Measurements from ENCODE around the gene ETFRF1. TPM values are rescaled to one million over a fixed set of nuclear protein-coding genes. Genes with fewer than 3 reads are reported as not detected.

Gene ETFRF1
- total RNA-seq, 2 donors from 2014 or later, result 6.6 to 10.7 TPM

DNA sequence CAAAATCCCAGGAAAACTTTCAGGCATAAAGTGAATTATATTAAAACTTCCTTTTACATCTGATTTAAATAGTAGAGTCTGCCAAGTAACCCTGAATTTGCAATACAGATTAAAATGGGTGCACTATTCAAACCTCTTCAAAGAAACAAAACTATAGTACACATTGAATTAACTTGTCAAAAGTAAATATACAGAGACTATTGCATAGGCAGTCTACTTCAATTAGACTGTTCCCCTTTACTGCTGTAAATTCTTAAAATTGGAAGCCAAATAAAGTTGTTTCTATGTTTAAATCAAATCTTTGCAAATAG lies 48.6 kb downstream of the ETFRF1 start:
- peaks cover 18 to 32% of the 10 kb centered on the region in 2 donors for H3K4me1 Mint-ChIP-seq (ENCODE audit: low read depth in 2 of 2)
- no peak overlapping the region for H3K4me3 Mint-ChIP-seq
- H3K9me3 Mint-ChIP-seq, result no peaks in the 10 kb centered on the region
- ATAC-seq, result no peak
- H3K27me3 Mint-ChIP-seq, result no peaks in the 10 kb centered on the region
- H3K36me3 Mint-ChIP-seq, result peaks cover 10% of the 10 kb centered on the region
- DNase-seq (ENCODE audit: low spot score), result no peak
- H3K27ac Mint-ChIP-seq, result no peak overlapping the region

DNA sequence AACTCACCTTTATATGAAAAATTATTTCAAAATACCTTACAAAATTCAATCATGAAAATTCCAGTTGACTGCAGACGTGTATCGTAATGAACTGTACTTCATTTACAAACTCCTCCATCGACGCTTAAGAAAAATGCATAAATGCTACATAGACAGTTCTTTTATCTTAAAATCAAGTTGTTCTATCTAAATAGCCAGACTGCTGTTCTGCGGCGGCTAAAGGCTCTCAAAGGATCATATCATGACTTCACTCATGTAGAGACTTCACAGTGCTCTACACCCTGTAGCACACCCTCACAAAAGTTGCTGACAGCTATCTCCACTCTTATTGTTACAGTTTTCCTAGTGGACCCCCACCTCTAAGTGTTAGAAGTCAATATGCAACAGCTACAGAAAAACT lies 50.5 kb downstream of the ETFRF1 start:
- Mint-ChIP-seq H3K4me1 (ENCODE audit: low read depth in 2 of 2) (peaks cover 24 to 32% of the 10 kb centered on the region in 2 donors), H3K9me3 (no peaks in the 10 kb centered on the region), H3K4me3 (no peak overlapping the region), H3K27ac (no peak overlapping the region), H3K36me3 (peaks cover 6% of the 10 kb centered on the region), H3K27me3 (no peaks in the 10 kb centered on the region)
- ATAC-seq (no peak), DNase-seq (ENCODE audit: low spot score) (no peak)

DNA sequence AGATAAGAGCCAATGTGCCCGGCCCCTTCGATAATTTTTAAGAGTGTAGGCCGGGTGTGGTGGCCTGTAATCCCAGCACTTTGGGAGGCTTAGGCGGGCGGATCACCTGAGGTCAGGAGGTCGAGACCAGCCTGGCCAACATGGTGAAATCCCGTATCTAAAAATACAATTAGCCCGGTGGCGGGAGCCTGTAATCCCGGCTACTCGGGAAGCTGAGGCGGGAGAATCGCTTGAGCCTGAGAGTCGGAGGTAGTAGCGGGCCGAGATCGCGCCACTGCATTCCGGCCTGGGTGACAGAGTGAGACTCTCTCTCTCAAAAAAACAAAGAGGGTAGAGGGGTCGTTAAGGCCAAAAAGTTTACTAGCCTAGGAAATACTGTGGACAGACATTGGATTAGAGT lies 53.1 kb downstream of the ETFRF1 start:
- no peak overlapping the region for H3K27ac Mint-ChIP-seq
- peak overlapping the region; percentile 15 for H3K4me3 Mint-ChIP-seq
- ATAC-seq, result no peak
- no peak for DNase-seq (ENCODE audit: low spot score)
- no peaks in the 10 kb centered on the region for H3K9me3 Mint-ChIP-seq
- H3K27me3 Mint-ChIP-seq, result no peaks in the 10 kb centered on the region
- peaks cover 19 to 20% of the 10 kb centered on the region in 2 donors for H3K4me1 Mint-ChIP-seq (ENCODE audit: low read depth in 2 of 2)
- peaks cover 6% of the 10 kb centered on the region for H3K36me3 Mint-ChIP-seq

DNA sequence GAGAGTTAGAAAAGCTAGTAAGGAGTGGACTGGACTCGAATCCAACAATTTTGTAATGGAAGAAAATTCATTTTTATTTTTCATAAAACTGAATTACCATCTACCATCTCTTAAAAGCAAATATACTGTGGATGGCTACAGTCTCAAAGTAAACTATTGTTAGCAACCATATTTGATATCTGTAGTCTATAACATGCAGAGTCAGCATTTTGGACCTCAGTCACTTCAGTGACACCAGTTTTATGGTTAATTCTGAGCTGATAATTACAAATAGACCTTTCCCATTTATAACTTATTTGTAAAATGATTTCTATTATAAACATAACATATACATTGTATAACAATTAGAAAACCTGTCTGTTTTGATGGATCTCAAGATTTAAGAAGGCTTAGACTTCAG lies 53.7 kb downstream of the ETFRF1 start:
- Mint-ChIP-seq H3K27me3 (no peaks in the 10 kb centered on the region), H3K27ac (no peak overlapping the region), H3K4me3 (peak overlapping the region; percentile 56), H3K9me3 (no peaks in the 10 kb centered on the region), H3K4me1 (ENCODE audit: low read depth in 2 of 2) (peaks cover 20 to 22% of the 10 kb centered on the region in 2 donors), H3K36me3 (peaks cover 6% of the 10 kb centered on the region)
- ATAC-seq, result no peak
- DNase-seq (ENCODE audit: low spot score), result no peak

DNA sequence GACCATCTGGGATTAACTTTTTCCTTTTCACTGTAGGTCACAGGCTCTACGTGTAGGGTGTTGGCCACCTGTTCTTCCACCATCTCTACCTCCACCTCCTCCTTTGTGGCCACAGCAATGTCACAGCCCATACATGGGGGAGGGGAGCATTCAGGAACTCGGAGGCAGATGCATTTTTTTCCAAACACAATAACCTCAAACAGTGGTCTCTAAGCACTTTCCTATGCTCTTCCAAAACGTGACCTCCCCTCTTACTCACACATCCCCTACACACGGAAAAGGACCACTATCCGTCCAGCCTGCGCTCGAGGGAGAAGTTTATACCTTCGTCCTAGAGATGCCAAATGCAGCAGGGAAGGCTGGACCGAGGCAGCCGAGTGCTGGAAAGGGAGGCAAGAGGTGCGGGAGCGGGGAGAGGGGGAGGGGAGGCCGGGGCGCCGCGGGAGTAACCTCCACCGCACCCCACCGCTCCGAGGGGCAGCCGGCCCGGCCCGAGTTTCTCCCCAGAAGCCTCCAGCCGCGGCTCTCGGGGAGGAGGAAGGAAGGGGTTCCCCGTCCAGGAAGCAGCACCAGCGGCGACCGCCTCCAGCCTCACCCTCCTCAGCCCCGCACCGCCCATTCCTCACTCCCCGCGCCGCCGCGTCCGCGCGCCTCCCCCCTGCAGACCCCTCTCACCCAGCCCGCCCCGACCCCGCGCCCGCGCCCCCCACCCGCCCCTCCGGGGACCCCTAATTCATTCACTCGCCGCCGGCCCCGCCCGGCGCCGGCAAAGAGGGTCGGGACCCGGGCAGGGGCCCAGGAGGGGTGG lies 55.1 kb downstream of the ETFRF1 start:
- H3K36me3 Mint-ChIP-seq, result peaks cover 6% of the 10 kb centered on the region
- no peaks in the 10 kb centered on the region for H3K9me3 Mint-ChIP-seq
- DNase-seq (ENCODE audit: low spot score), result peak; percentile 79

DNA sequence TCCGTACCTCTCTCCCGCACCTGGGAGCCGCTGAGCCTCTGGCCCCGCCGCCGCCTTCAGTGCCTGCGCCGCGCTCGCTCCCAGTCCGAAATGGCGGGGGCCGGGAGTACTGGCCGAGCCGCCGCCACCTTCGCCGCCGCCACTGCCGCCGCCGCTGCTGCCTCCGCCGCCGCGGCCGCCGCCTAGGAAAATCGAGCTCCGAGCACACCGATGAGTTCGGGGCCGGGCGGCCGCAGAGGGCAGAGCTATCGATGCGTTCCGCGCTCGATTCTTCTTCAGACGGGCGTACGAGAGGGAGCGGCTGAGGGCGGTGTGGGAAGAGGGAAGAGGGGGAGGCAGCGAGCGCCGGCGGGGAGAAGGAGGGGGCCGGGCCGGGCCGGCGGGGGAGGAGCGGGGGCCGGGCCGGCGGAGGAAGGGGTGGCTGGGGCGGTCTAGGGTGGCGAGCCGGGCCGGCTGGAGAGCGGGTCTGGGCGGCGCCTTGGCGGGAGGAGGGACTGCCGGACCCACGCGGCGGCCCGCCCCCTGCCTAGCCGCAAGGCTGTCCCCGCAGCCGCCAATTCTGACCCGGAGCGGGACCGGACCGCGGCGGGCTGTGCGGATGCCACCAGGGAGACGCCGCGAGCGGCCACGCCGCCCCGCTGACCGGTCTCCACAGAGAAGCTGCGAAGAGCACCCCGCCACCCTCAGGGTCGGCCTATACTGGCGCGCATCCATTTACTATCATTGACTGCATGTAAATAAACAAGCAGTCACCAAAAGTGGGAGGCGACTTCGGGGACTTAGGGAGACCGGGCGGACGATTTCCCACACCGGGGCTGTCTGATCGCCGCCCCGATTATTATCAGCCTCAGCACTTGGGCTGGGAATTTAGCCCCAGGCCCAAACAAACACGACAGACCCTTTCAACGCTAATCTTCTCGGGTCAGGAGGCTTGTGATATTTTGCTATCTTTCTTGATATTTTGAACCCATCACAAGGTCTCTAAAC lies 56.0 kb downstream of the ETFRF1 start, which contains the start of gene KRAS:
Gene KRAS, minus strand, starts transcription at position 186 of the 987 bp plus-strand sequence.
- Mint-ChIP-seq H3K27me3 (no peaks in the 10 kb centered on the region), H3K9me3 (no peaks in the 10 kb centered on the region), H3K4me1 (ENCODE audit: low read depth in 2 of 2) (peaks cover 14 to 17% of the 10 kb centered on the region in 2 donors), H3K4me3 (peak within 1 kb of the TSS; percentile 90), H3K27ac (peak within 1 kb of the TSS; percentile 70 to 83), H3K36me3 (no peaks in the 10 kb centered on the region)
- ATAC-seq, result peak; percentile 95
- peak; percentile 94 for DNase-seq (ENCODE audit: low spot score)

More for the DNA sequence above, 55.1 kb downstream of the ETFRF1 start:
- H3K27ac Mint-ChIP-seq, result peak overlapping the region; percentile 70 to 83
- H3K4me1 Mint-ChIP-seq (ENCODE audit: low read depth in 2 of 2), result peaks cover 20% of the 10 kb centered on the region in 2 donors
- peak overlapping the region; percentile 90 for H3K4me3 Mint-ChIP-seq
- ATAC-seq, result peak; percentile 70 to 72
- no peaks in the 10 kb centered on the region for H3K27me3 Mint-ChIP-seq

DNA sequence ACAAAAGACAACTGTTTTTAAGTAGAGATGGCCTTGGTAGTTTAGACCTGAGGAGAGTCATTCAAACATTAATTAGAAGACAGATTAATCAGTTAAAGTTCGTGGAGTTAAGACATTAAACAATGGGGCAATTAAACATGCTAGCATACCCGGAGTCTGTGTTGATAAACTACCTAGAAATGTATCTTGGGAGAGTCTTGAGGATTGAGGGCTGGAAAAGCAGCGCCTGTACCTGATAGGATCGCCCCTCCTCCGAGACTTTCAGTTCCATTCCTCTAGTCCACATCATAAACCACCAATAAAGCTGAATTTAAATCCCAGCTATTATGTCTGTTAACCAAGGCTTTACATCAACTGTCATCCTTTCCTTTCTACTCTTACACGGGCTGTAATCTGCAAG lies 56.7 kb downstream of the ETFRF1 start:
- no peak for ATAC-seq
- Mint-ChIP-seq H3K27me3 (no peaks in the 10 kb centered on the region), H3K36me3 (no peaks in the 10 kb centered on the region), H3K4me1 (ENCODE audit: low read depth in 2 of 2) (peaks cover 11 to 14% of the 10 kb centered on the region in 2 donors), H3K27ac (peak overlapping the region in 1 of 2 donors; percentile 83), H3K9me3 (no peaks in the 10 kb centered on the region), H3K4me3 (peak overlapping the region; percentile 90)
- no peak for DNase-seq (ENCODE audit: low spot score)

DNA sequence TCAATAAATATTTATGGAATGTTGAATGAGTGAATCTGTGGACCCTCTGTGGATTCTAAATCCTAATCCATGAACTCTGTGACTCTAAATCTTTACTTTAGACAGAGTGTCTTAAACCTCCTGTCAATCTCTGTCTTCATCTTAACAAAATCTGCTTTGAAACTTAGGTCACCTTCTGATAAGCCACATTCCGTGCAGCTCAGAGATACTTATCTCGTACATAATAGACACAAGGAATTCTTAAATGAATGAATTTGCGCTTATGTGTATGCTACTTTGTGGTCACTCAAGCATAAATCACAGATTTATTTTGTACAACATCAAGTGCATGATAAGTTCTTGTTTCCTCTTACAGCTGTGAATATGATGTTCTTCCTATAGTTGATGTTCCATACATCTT lies 57.9 kb downstream of the ETFRF1 start:
- Mint-ChIP-seq H3K9me3 (no peaks in the 10 kb centered on the region), H3K4me3 (peak overlapping the region; percentile 8), H3K4me1 (ENCODE audit: low read depth in 2 of 2) (peaks cover 5 to 9% of the 10 kb centered on the region in 2 donors), H3K27ac (peak overlapping the region in 1 of 2 donors; percentile 22), H3K27me3 (no peaks in the 10 kb centered on the region), H3K36me3 (no peaks in the 10 kb centered on the region)
- no peak for ATAC-seq
- no peak for DNase-seq (ENCODE audit: low spot score)

DNA sequence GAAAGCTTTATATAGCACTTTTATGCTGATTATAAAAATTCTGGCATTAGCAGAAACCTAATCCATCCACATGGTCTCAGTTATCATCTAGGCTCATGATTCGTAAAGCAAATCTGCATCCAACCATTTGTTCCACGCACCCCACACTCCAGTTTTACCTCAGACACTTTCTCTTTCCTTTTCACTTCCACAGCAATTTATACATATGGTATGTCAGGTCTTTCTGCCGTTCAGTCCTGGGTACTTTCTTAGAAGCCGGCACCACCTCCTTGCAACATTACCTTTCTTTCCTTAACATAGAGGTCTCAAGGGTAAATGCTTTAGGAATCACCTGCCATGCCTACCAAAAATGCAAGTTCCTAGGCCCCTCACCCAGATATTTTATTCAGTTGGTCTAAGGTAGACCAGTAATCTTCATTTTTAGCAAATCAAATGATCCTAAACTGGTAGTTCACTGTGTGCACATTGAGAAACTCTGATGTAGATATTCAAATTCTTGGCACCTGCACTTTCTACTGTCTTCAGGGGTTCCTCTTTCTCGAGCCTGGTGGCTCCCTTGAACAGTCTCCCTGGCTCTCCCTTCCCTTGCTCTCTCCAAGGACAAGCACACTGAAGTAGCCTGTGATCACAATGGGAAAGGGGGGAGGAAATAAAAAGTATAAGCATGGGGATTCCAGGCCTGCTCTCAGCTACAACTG lies 58.5 kb downstream of the ETFRF1 start:
- Mint-ChIP-seq H3K36me3 (no peaks in the 10 kb centered on the region), H3K27me3 (no peaks in the 10 kb centered on the region), H3K4me3 (no peak overlapping the region), H3K4me1 (ENCODE audit: low read depth in 2 of 2) (peaks cover under 1 to 9% of the 10 kb centered on the region in 2 donors), H3K27ac (no peak overlapping the region), H3K9me3 (no peaks in the 10 kb centered on the region)
- ATAC-seq (no peak), DNase-seq (ENCODE audit: low spot score) (no peak)

DNA sequence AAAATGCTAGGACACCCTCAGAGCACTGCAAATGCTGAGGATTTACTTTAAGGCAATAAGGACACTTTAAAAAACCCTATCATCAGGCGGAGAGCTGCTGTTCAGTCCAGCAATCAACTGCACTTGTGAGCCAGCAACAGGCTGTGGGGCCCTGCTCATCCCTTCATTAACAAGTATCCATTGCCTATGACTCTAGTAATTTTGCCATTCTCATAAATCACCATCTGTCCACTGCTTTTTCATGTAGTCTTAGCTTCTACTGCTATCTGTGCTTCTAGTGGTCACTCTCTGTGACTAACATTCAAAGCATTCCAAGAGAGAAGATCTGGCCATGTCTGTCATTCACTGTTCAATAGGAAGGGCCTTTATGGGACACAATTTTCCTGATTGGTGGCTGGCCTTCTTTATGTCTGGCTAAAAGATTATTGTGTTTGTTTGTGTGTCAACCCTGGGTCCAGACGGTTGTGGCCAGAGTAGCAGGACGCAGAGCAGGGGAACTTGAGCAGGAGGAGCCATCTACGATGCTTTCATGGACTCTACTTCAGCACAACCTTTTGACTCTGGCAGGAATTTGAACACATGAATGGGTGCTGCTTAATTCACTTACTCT lies 59.3 kb downstream of the ETFRF1 start:
- ATAC-seq (no peak), DNase-seq (ENCODE audit: low spot score) (no peak)
- Mint-ChIP-seq H3K27ac (no peak overlapping the region), H3K4me3 (no peak overlapping the region), H3K4me1 (ENCODE audit: low read depth in 2 of 2) (peaks cover 0 to 9% of the 10 kb centered on the region in 2 donors), H3K27me3 (no peaks in the 10 kb centered on the region), H3K9me3 (no peaks in the 10 kb centered on the region), H3K36me3 (no peaks in the 10 kb centered on the region)

Other genes starting within 250 kb of the ETFRF1 start
- 10 to 100 TPM; 14.5 to 49.4 TPM for gene BCAT1, start 246.1 kb upstream of the ETFRF1 start, total RNA-seq
- under 1 TPM in 1 of 2 donors, not detected in 1; 0.17 TPM for gene DNAI7, start 77 bp upstream of the ETFRF1 start, total RNA-seq
- 10 to 100 TPM; 20.5 to 21.5 TPM for gene KRAS, start 55.7 kb downstream of the ETFRF1 start, total RNA-seq